HG02642 (cell line): Measurements from ENCODE around the gene EHBP1L1.
"Not testable (repeated sequence)": the region's sequence is repeated elsewhere in the genome, so short reads cannot be mapped to it uniquely, and the experiment has no call there.

Experiments
- ATAC-seq: cut with Tn5 transposase; IDR thresholded peaks from one replicate; pipeline ENCODE4 v1.9.1; 2021; ENCODE audit warnings: mild to moderate bottlenecking; ENCODE audit not compliant: unreplicated experiment, poor library complexity

Gene EHBP1L1

GRCh38 chr11:65559951-65560537 lies 15.8 kb upstream of the EHBP1L1 start:
- ATAC-seq: no peak

GRCh38 chr11:65560555-65561418 lies 15.1 kb upstream of the EHBP1L1 start:
- no peak for ATAC-seq

- no peak for ATAC-seq
Observed at GRCh38 chr11:65562020-65562419, 13.8 kb upstream of the EHBP1L1 start.

GRCh38 chr11:65562788-65563187 lies 13.1 kb upstream of the EHBP1L1 start:
- no peak for ATAC-seq

- no peak for ATAC-seq
Observed at GRCh38 chr11:65563601-65564000, 12.3 kb upstream of the EHBP1L1 start.

- not testable (repeated sequence) for ATAC-seq
Observed at GRCh38 chr11:65564879-65565559, 10.8 kb upstream of the EHBP1L1 start.

- ATAC-seq: no peak
Observed at GRCh38 chr11:65565624-65566453, 10.0 kb upstream of the EHBP1L1 start.

- peak; percentile 2 for ATAC-seq
Observed at GRCh38 chr11:65569164-65569972, 6.5 kb upstream of the EHBP1L1 start.

GRCh38 chr11:65569973-65570918 lies 5.6 kb upstream of the EHBP1L1 start, which contains the start of gene ZNRD2:
ZNRD2 (plus strand) TSS chr11:65570477; CDS start chr11:65570492, 15 bp downstream.
- peak; percentile 66 for ATAC-seq

GRCh38 chr11:65571420-65571819 lies 4.4 kb upstream of the EHBP1L1 start:
- ATAC-seq: no peak

GRCh38 chr11:65571940-65572339 lies 3.9 kb upstream of the EHBP1L1 start:
- no peak for ATAC-seq

GRCh38 chr11:65572356-65573051 lies 3.3 kb upstream of the EHBP1L1 start, which contains the start of gene FAM89B:
FAM89B (plus strand) TSS chr11:65572538; CDS start chr11:65572670, 132 bp downstream.
- no peak for ATAC-seq

GRCh38 chr11:65573391-65574079 lies 2.3 kb upstream of the EHBP1L1 start:
- no peak for ATAC-seq

GRCh38 chr11:65574109-65574810 lies 1.6 kb upstream of the EHBP1L1 start:
- peak; percentile 38 for ATAC-seq

GRCh38 chr11:65574811-65575567 lies 864 bp upstream of the EHBP1L1 start:
- ATAC-seq: no peak
